H1 (cell line): Measurements from ENCODE around the gene CIAO2A. TPM values are rescaled to one million over a fixed set of nuclear protein-coding genes. Genes with fewer than 3 reads are reported as not detected.

Source experiments
- CTCF ChIA-PET: fragments of 300-600 bp; sonication (Branson Sonifier 250); formaldehyde crosslinking; loops from one replicate; lab custom pipeline; 2021; ENCODE audit not compliant: partially characterized antibody; lab: Charles Lee
- POLR2A ChIA-PET: fragments of 300-600 bp; sonication (Branson Sonifier 250); formaldehyde crosslinking; loops from one replicate; lab custom pipeline; 2021; ENCODE audit warnings: inconsistent platforms; ENCODE audit not compliant: partially characterized antibody; lab: Charles Lee
- DNase-seq, 2 experiments: peaks; one replicate each; pipeline versions ENCODE4 v3.0.0 to v3.0.0-alpha.2; 2010 to 2022; ENCODE audit warnings: low spot score in 2 of 2, low read depth in 1 of 2, mixed read lengths in 1 of 2
- FAIRE-seq: peaks from 2 replicates; lab custom pipeline; 2011; peaks lifted over from hg19 to GRCh38; lab: Jason Lieb, UNC
- H2AFZ ChIP-seq: 2 replicates; pipeline ENCODE4 v1.8.1; 2012; ENCODE audit warnings: low read length, inconsistent platforms
- H2AK5ac ChIP-seq: 2 replicates; pipeline ENCODE4 v1.6.1; 2013; ENCODE audit warnings: low read depth, low read length
- H2BK120ac ChIP-seq: replicated peaks from 2 replicates; pipeline ENCODE3; 2013; ENCODE audit warnings: low read depth, low read length, inconsistent platforms
- H2BK12ac ChIP-seq: 2 replicates; pipeline ENCODE4 v1.6.1; 2013; ENCODE audit warnings: low read depth, low read length
- H2BK15ac ChIP-seq: 2 replicates; pipeline ENCODE4 v1.6.1; 2013; ENCODE audit warnings: low read length
- H2BK20ac ChIP-seq: 2 replicates; pipeline ENCODE4 v1.6.1; 2013; ENCODE audit warnings: low read length
- H2BK5ac ChIP-seq: 2 replicates; pipeline ENCODE4 v1.6.1; 2013; ENCODE audit warnings: low read depth, low read length
- H3K14ac ChIP-seq: 2 replicates; pipeline ENCODE4 v1.6.1; 2013; ENCODE audit warnings: inconsistent platforms; ENCODE audit not compliant: insufficient read length
- H3K18ac ChIP-seq: 2 replicates; pipeline ENCODE4 v1.6.1; 2013; ENCODE audit warnings: low read length; ENCODE audit errors: extremely low read depth
- H3K23ac ChIP-seq: 2 replicates; pipeline ENCODE4 v1.6.1; 2013; ENCODE audit warnings: inconsistent platforms; ENCODE audit not compliant: insufficient read length
- H3K23me2 ChIP-seq: 2 replicates; pipeline ENCODE4 v1.6.1; 2013; ENCODE audit warnings: low read depth, low read length
- H3K27ac ChIP-seq: 2 replicates; pipeline ENCODE4 v1.6.1; 2011; ENCODE audit warnings: low read depth, low read length, inconsistent platforms
- H3K27me3 ChIP-seq, 4 experiments: replicated peaks in 1 of 4; 1 replicate in 1 of 4; 2 replicates in 3 of 4; pipeline versions ENCODE4 v1.6.1 to v1.8.1; 2011 to 2013; ENCODE audit warnings: low read length in 3 of 4, mild to moderate bottlenecking in 3 of 4, inconsistent platforms in 2 of 4, mixed read lengths in 2 of 4, moderate library complexity in 1 of 4; ENCODE audit not compliant: control insufficient read depth in 3 of 4, insufficient read depth in 3 of 4; ENCODE audit errors: extremely low read depth in 1 of 4
- H3K36me3 ChIP-seq, 4 experiments: 2 replicates each; pipeline versions ENCODE4 v1.6.1 to v1.8.1; 2011 to 2013; ENCODE audit warnings: mild to moderate bottlenecking in 4 of 4, low read length in 3 of 4, moderate library complexity in 2 of 4, control low read depth in 1 of 4, inconsistent platforms in 1 of 4; ENCODE audit not compliant: insufficient read depth in 4 of 4, control insufficient read depth in 2 of 4
- H3K4ac ChIP-seq: replicated peaks from 2 replicates; pipeline ENCODE3; 2013; ENCODE audit warnings: low read length, low read depth, mixed read lengths, inconsistent platforms; ENCODE audit not compliant: insufficient read length
- H3K4me1 ChIP-seq, 4 experiments: replicated peaks in 1 of 4; 1 replicate in 1 of 4; 2 replicates in 3 of 4; pipeline versions ENCODE4 v1.6.1 to v1.8.1; 2011 to 2013; ENCODE audit warnings: low read length in 3 of 4, inconsistent platforms in 2 of 4, mixed read lengths in 1 of 4; ENCODE audit not compliant: insufficient read depth in 4 of 4, control insufficient read depth in 3 of 4
- H3K4me2 ChIP-seq, 2 experiments: 2 replicates each; pipeline versions ENCODE4 v1.6.1 to v1.8.1; 2011 to 2013; ENCODE audit warnings: low read depth in 2 of 2, low read length in 2 of 2, control low read depth in 1 of 2, inconsistent platforms in 1 of 2, mild to moderate bottlenecking in 1 of 2; ENCODE audit not compliant: insufficient read depth in 1 of 2
- H3K4me3 ChIP-seq, 4 experiments: fragments of 200-600, 300-600 bp in 1 of 4; sonication (generic), shearing (Covaris generic), sonication (Bioruptor Twin) in 1 of 4; 2 replicates each; pipeline versions ENCODE4 v1.5.1 to v1.8.1; 2011 to 2016; ENCODE audit warnings: low read length in 4 of 4, low read depth in 3 of 4, control low read depth in 2 of 4, inconsistent platforms in 2 of 4, mild to moderate bottlenecking in 2 of 4, mixed read lengths in 1 of 4, moderate library complexity in 1 of 4; ENCODE audit not compliant: insufficient read depth in 2 of 4; ENCODE audit errors: extremely low read depth in 1 of 4
- H3K56ac ChIP-seq: replicated peaks from 2 replicates; pipeline ENCODE3; 2013; ENCODE audit warnings: low read depth, mild to moderate bottlenecking, mixed read lengths, low read length, inconsistent platforms; ENCODE audit not compliant: insufficient read length
- H3K79me1 ChIP-seq: 2 replicates; pipeline ENCODE4 v1.6.1; 2013; ENCODE audit warnings: low read depth, low read length, control low read depth
- H3K79me2 ChIP-seq, 2 experiments: 2 replicates each; pipeline versions ENCODE4 v1.6.1 to v1.8.1; 2012 to 2013; ENCODE audit warnings: low read length in 2 of 2, mild to moderate bottlenecking in 2 of 2, inconsistent platforms in 1 of 2; ENCODE audit not compliant: insufficient read depth in 2 of 2, control insufficient read depth in 1 of 2
- H3K9ac ChIP-seq, 4 experiments: replicated peaks in 1 of 4; 1 replicate in 1 of 4; 2 replicates in 3 of 4; pipeline versions ENCODE4 v1.6.1 to v1.8.1; 2011 to 2013; ENCODE audit warnings: low read depth in 3 of 4, low read length in 3 of 4, control low read depth in 2 of 4, mild to moderate bottlenecking in 2 of 4, moderate library complexity in 2 of 4, inconsistent platforms in 1 of 4; ENCODE audit errors: extremely low read depth in 1 of 4
- H3K9me3 ChIP-seq, 2 experiments: 2 replicates each; pipeline versions ENCODE4 v1.6.1 to v1.8.1; 2012 to 2013; ENCODE audit warnings: mild to moderate bottlenecking in 2 of 2, moderate library complexity in 2 of 2, control low read depth in 1 of 2, inconsistent platforms in 1 of 2, low read depth in 1 of 2, low read length in 1 of 2, mixed read lengths in 1 of 2; ENCODE audit not compliant: insufficient read depth in 2 of 2
- H4K20me1 ChIP-seq, 2 experiments: replicated peaks in 1 of 2; 2 replicates each; pipeline versions ENCODE3 to v1.8.1; 2011 to 2013; ENCODE audit warnings: inconsistent platforms in 2 of 2, low read length in 2 of 2, mild to moderate bottlenecking in 1 of 2; ENCODE audit not compliant: insufficient read depth in 2 of 2, control insufficient read depth in 1 of 2
- H4K5ac ChIP-seq: 2 replicates; pipeline ENCODE4 v1.6.1; 2013; ENCODE audit warnings: low read length, low read depth, mixed read lengths, inconsistent platforms; ENCODE audit not compliant: insufficient read length
- H4K8ac ChIP-seq: 2 replicates; pipeline ENCODE4 v1.8.0; 2013; ENCODE audit warnings: mild to moderate bottlenecking, moderate library complexity, low read length, inconsistent platforms; ENCODE audit not compliant: insufficient read depth; ENCODE audit errors: extremely low read depth
- H4K91ac ChIP-seq: replicated peaks from 2 replicates; pipeline ENCODE3; 2013; ENCODE audit warnings: low read length, mixed read lengths, inconsistent platforms; ENCODE audit not compliant: insufficient read length
- BACH1 ChIP-seq: IDR thresholded peaks from 2 replicates; pipeline ENCODE4 v1.6.1; 2012; ENCODE audit warnings: low read length, improper control_type of control experiment
- CBX5 ChIP-seq: fragments of 300-800, 300-1000 bp; sonication (generic); IDR thresholded peaks from 2 replicates; pipeline ENCODE4 v1.7.1; 2016; ENCODE audit warnings: antibody characterized with exemption, low read length, low read depth
- EGR1 ChIP-seq: IDR thresholded peaks from 2 replicates; pipeline ENCODE4 v1.6.1; 2011; ENCODE audit warnings: low read depth, low read length, borderline replicate concordance
- HDAC6 ChIP-seq: IDR thresholded peaks from one replicate; pipeline ENCODE4 v1.7.1; 2012; ENCODE audit warnings: low read depth, mild to moderate bottlenecking, inconsistent platforms, low read length, moderate library complexity
- NANOG ChIP-seq: IDR thresholded peaks from 2 replicates; pipeline ENCODE4 v1.6.1; 2011; ENCODE audit warnings: low read length, low read depth, mild to moderate bottlenecking, inconsistent platforms; ENCODE audit not compliant: insufficient read depth, poor library complexity, severe bottlenecking
- POU5F1 ChIP-seq: IDR thresholded peaks from 2 replicates; pipeline ENCODE4 v1.6.1; 2011; ENCODE audit warnings: low read depth, mild to moderate bottlenecking, low read length, moderate library complexity
- SIN3A ChIP-seq, 2 experiments: IDR thresholded peaks in 1 of 2; conservative IDR thresholded peaks in 1 of 2; 2 replicates each; pipeline ENCODE4 v1.6.1; 2011 to 2012; ENCODE audit warnings: low read length in 2 of 2, improper control_type of control experiment in 1 of 2, low read depth in 1 of 2, mild to moderate bottlenecking in 1 of 2
- SP1 ChIP-seq: IDR thresholded peaks from 2 replicates; pipeline ENCODE4 v1.6.1; 2011; ENCODE audit warnings: low read depth, low read length
- TAF1 ChIP-seq: IDR thresholded peaks from 2 replicates; pipeline ENCODE4 v1.6.1; 2011; ENCODE audit warnings: mild to moderate bottlenecking, low read depth, low read length
- TBP ChIP-seq: IDR thresholded peaks from 2 replicates; pipeline ENCODE4 v1.6.1; 2011; ENCODE audit warnings: low read depth, low read length, improper control_type of control experiment
- TCF12 ChIP-seq: IDR thresholded peaks from 2 replicates; pipeline ENCODE4 v1.6.1; 2011; ENCODE audit warnings: low read depth, mild to moderate bottlenecking, low read length
- WGBS, 2 experiments: shearing (Covaris generic) in 1 of 2; methylation state at CpG; one replicate each; pipeline versions ENCODE4 v1.1.6 to v1.1.7; 2013 to 2015; ENCODE audit warnings: low lambda C conversion rate in 2 of 2, mixed read lengths in 2 of 2, inconsistent platforms in 1 of 2, low coverage in 1 of 2, missing lambda C conversion rate in 1 of 2; ENCODE audit not compliant: insufficient replicate concordance in 2 of 2, insufficient coverage in 1 of 2, insufficient read length in 1 of 2; ENCODE audit errors: extremely low coverage in 1 of 2, missing lambda C conversion rate in 1 of 2; 5-methylcytosine and 5-hydroxymethylcytosine counted together
- polyA plus RNA-seq, 7 experiments: library from polyadenylated mRNA; depleted of rRNA in 3 of 7; stranded (reverse) in 5 of 7; unstranded in 2 of 7; fragments of >200 nt in 5 of 7; fragments of 200-250 nt in 2 of 7; gene quantifications; 1 replicate in 5 of 7; 2 replicates in 1 of 7; 4 replicates in 1 of 7; pipeline versions ENCODE4 v1.2.1 to v1.2.3, GENCODE V29; 2011 to 2013; ENCODE audit warnings: missing spikeins in 2 of 7, mixed read lengths in 2 of 7
- total RNA-seq: library from RNA; stranded (reverse); fragmentation: NEBNext Ultra II Directional; extraction: Animal tissue kit (Norgen Biotek cat#: 25700); gene quantifications from 2 replicates; pipeline ENCODE4 v1.2.1, GENCODE V29; 2021
- TF ChIP-seq, protein P1 (sequence below): IDR thresholded peaks from 2 replicates; pipeline ENCODE4 v1.6.1; 2012; ENCODE audit warnings: inconsistent platforms
- TF ChIP-seq, protein P2 (sequence below): IDR thresholded peaks from 2 replicates; pipeline ENCODE4 v1.6.1; 2011; ENCODE audit warnings: low read depth, mild to moderate bottlenecking, low read length; ENCODE audit not compliant: insufficient read depth

The CIAO2A gene
- total and polyA plus RNA-seq, 2 of the 8 experiments (the other 6 are each of a cell fraction or from before 2014, with no cell fraction given), result 76.4 to 86.5 TPM

DNA sequence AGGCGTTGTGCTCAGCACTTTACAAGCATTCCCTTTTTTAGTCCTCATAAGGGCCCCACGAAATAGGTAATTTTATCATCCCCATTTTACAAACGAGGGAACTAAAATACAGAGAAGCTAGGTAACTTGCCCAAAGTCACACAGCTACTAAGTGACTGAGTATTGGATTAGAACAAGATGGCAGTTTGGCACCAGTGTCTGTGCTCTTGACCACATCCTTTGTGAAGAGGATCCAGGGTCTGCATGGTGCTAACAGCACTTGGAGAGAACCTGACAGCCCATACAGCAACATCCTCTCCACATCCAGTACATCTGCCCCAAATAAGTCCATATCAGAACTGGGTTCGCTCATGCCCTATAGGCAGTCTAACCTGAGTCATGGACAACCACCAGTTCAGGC is 25.5 kb downstream of the CIAO2A start:
- no peaks in the 10 kb centered on the region for H3K9me3 ChIP-seq
- H3K79me2 ChIP-seq, result no peaks in the 10 kb centered on the region
- no peak overlapping the region for H3K56ac ChIP-seq
- no peaks in the 10 kb centered on the region for H4K20me1 ChIP-seq
- ChIA-PET CTCF (interaction anchor here (0.6 to 5.8 kb wide), 58 partner anchors 10 to 1009 kb away, joined by 3 to 62 read pairs (median 4); partner anchors contain the start of genes CIAO2A, DAPK2 and HERC1), POLR2A (interaction anchor here (0.6 to 1.4 kb wide), 3 partner anchors 20 to 127 kb away, joined by 3 to 4 read pairs (median 3); no protein-coding TSS in a partner anchor)
- H4K8ac ChIP-seq, result no peak overlapping the region
- peaks cover 0 to 1% (median 0%) of the 10 kb centered on the region in 4 experiments; a peak in 2 of 7 replicates for H3K4me1 ChIP-seq
- H3K14ac ChIP-seq, result no peak overlapping the region
- DNase-seq (no peak), FAIRE-seq (no peak)
- H3K79me1 ChIP-seq, result no peaks in the 10 kb centered on the region
- no peak overlapping the region for H2BK12ac ChIP-seq
- no peak overlapping the region for H4K5ac ChIP-seq
- 0 out of 2 replicates have a peak overlapping the region, but pooled peaks have one; percentile 1 for H2BK15ac ChIP-seq
- H3K4me2 ChIP-seq, result no peak overlapping the region
- no peak overlapping the region for H2BK120ac ChIP-seq
- peaks cover 2 to 18% (median 7%) of the 10 kb centered on the region in 4 experiments; a peak in 7 of 8 replicates for H3K36me3 ChIP-seq
- H3K4ac ChIP-seq, result no peak overlapping the region
- no peak overlapping the region for H2AK5ac ChIP-seq
- WGBS, 2 experiments, result 84% methylated on average over 4 of the region's 4 CpGs; no CpG with 5 or more reads in 1 of the 2 experiments
- no peak overlapping the region for H2BK20ac ChIP-seq
- no peaks in the 10 kb centered on the region for H3K23me2 ChIP-seq
- no peak overlapping the region for H3K9ac ChIP-seq
- no peak overlapping the region for H2BK5ac ChIP-seq
- no peak overlapping the region for H3K23ac ChIP-seq
- H3K27ac ChIP-seq, result no peak overlapping the region
- no peak overlapping the region for H3K4me3 ChIP-seq
- no peak overlapping the region for H3K18ac ChIP-seq
- H3K27me3 ChIP-seq, result no peaks in the 10 kb centered on the region
- no peak overlapping the region for H4K91ac ChIP-seq
- no peak overlapping the region for H2AFZ ChIP-seq
- TF ChIP-seq EGR1 (no peak), TCF12 (no peak), SIN3A (conservative IDR thresholded peaks at IDR 0.05 in 1 of 2, IDR thresholded peaks at IDR 0.05 in 1 of 2; ENCODE audit: low read depth in 1 of 2, low read length in 2 of 2) (no peak), CBX5 (no peak), SP1 (no peak), HDAC6 (no peak), BACH1 (no peak), TAF1 (no peak), NANOG (no peak), POU5F1 (no peak), TBP (no peak)
- TF ChIP-seq, protein P1, sequence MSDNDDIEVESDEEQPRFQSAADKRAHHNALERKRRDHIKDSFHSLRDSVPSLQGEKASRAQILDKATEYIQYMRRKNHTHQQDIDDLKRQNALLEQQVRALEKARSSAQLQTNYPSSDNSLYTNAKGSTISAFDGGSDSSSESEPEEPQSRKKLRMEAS, result no peak
- TF ChIP-seq, protein P2, sequence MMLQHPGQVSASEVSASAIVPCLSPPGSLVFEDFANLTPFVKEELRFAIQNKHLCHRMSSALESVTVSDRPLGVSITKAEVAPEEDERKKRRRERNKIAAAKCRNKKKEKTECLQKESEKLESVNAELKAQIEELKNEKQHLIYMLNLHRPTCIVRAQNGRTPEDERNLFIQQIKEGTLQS, result no peak
